Calu3 (cell line): ENCODE data around the gene SLC35A2. TPM values are rescaled to one million over a fixed set of nuclear protein-coding genes. Genes with fewer than 3 reads are reported as not detected.
A peak's percentile ranks its signal among the peaks of the same experiment; 100 is the strongest.

Experiments
- BruUV-seq: library from RNA; stranded (reverse); fragments of 400-500 nt; replicated peaks from 2 replicates; lab custom pipeline; 2021; lab: Mats Ljungman, UMichigan
- CTCF ChIA-PET: fragments of 300-600 bp; sonication (Branson Sonifier 250); formaldehyde crosslinking; loops from one replicate; lab custom pipeline; 2022; ENCODE audit warnings: antibody characterized with exemption; lab: Charles Lee
- DNase-seq: peaks from one replicate; pipeline ENCODE4 v3.0.0; 2022
- H3K27ac Mint-ChIP-seq: one replicate; pipeline ENCODE4 v1.8.0; 2022; ENCODE audit warnings: mixed read lengths; ENCODE audit not compliant: unreplicated experiment
- H3K27me3 Mint-ChIP-seq: one replicate; pipeline ENCODE4 v1.8.0; 2022; ENCODE audit warnings: mixed read lengths; ENCODE audit not compliant: unreplicated experiment
- H3K36me3 Mint-ChIP-seq: one replicate; pipeline ENCODE4 v1.8.0; 2022; ENCODE audit warnings: mild to moderate bottlenecking, moderate library complexity, mixed read lengths; ENCODE audit not compliant: insufficient read depth, unreplicated experiment
- H3K4me1 Mint-ChIP-seq: one replicate; pipeline ENCODE4 v1.8.0; 2022; ENCODE audit warnings: mild to moderate bottlenecking, low read depth, mixed read lengths; ENCODE audit not compliant: unreplicated experiment
- H3K4me3 Mint-ChIP-seq: one replicate; pipeline ENCODE4 v1.8.0; 2022; ENCODE audit warnings: mild to moderate bottlenecking, low read depth, moderate library complexity, mixed read lengths; ENCODE audit not compliant: unreplicated experiment
- H3K9me3 Mint-ChIP-seq: one replicate; pipeline ENCODE4 v1.8.0; 2022; ENCODE audit warnings: low read depth, mixed read lengths; ENCODE audit not compliant: unreplicated experiment
- intact Hi-C: fragments of 100-400 bp; cut with micrococcal nuclease; formaldehyde crosslinking; loops from one replicate; pipeline ENCODE4 v1.10.0; 2022; ENCODE audit not compliant: unreplicated experiment
- total RNA-seq: library from RNA; stranded (reverse); gene quantifications from 2 replicates; pipeline ENCODE4 v1.2.3, GENCODE V29; 2022
- TF ChIP-seq, protein P1 (sequence below): fragments of 200-600 bp; IDR thresholded peaks from one replicate; pipeline ENCODE4 v1.8.0; 2022; ENCODE audit warnings: antibody characterized with exemption; ENCODE audit not compliant: unreplicated experiment

The SLC35A2 gene
- total RNA-seq, 1 experiment from 2014 or later: 68.1 TPM

DNA sequence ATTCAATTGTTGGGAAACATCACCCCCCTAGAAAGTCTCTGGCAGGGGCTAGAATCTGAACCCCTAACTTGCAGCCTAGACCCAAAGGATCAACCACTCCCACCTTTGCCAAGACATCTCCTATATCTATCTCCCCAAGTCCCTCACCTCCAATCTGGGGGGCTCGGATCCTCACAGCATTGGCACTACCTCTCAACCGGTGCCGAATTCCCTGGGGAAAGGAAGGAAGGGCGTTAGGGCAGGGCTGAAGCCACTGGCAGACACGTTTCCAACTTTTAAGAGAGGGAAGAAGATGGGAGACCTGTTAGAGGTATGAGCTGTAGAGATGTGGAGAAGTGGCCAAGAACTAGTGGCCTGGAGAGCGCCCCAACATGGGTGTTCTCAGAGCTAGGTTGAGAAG lies 16.6 kb downstream of the SLC35A2 start:
- Mint-ChIP-seq H3K27me3 (no peaks in the 10 kb centered on the region), H3K36me3 (peaks cover 69% of the 10 kb centered on the region), H3K9me3 (no peaks in the 10 kb centered on the region), H3K27ac (no peak overlapping the region), H3K4me1 (peaks cover 13% of the 10 kb centered on the region), H3K4me3 (no peak overlapping the region)
- TF ChIP-seq, protein P1, sequence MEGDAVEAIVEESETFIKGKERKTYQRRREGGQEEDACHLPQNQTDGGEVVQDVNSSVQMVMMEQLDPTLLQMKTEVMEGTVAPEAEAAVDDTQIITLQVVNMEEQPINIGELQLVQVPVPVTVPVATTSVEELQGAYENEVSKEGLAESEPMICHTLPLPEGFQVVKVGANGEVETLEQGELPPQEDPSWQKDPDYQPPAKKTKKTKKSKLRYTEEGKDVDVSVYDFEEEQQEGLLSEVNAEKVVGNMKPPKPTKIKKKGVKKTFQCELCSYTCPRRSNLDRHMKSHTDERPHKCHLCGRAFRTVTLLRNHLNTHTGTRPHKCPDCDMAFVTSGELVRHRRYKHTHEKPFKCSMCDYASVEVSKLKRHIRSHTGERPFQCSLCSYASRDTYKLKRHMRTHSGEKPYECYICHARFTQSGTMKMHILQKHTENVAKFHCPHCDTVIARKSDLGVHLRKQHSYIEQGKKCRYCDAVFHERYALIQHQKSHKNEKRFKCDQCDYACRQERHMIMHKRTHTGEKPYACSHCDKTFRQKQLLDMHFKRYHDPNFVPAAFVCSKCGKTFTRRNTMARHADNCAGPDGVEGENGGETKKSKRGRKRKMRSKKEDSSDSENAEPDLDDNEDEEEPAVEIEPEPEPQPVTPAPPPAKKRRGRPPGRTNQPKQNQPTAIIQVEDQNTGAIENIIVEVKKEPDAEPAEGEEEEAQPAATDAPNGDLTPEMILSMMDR: no peak
- no peak for DNase-seq
- BruUV-seq: no TSS peak
- intact Hi-C loops: loop anchor here (5.0 to 10.0 kb wide), 2 partner anchors 60 to 133 kb away; partner anchors contain the start of genes GLOD5 and PCSK1N
- CTCF ChIA-PET: no interaction called here

DNA sequence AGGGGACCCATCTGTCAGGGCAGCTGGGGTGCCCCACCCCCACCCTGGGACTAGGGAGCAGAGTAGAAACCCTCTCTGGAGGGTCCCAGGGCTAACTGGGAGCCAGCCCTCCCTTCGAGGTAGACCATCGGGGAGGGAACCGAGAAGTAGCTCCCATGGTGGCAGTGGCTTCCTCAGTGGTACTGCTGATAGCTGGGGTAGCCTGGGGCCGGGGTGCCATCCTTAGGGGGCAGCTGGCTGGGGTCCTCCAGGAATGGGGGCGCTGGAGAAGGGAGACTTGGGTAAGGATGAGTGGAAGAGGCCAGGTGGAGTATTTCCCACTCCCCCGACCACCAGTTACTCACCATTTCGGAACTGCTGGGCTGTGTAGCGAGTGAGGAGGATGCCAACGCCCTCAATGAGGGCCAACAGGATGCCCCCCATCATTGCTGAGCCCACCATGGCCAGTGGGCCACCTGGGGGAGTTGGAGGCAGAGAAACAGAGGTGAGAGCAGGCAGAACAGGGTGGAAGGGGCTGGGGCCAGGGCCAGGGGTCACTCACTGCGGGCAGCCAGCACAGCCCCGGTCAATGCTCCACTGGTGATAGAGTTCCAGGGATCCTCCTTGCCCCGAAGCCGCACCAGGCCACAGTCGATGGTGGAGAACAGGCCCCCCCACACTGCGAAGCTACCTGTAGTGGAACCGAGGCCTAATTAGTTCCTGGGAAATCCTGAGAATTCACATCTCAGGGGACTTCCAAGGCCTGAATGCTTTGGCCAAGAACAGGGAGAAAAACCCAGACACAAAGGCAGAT lies 17.7 kb downstream of the SLC35A2 start:
- no peaks in the 10 kb centered on the region for H3K27me3 Mint-ChIP-seq
- no peak overlapping the region for H3K4me3 Mint-ChIP-seq
- H3K36me3 Mint-ChIP-seq: peaks cover 66% of the 10 kb centered on the region
- H3K27ac Mint-ChIP-seq: no peak overlapping the region
- CTCF ChIA-PET: no interaction called here
- DNase-seq: no peak
- TF ChIP-seq, protein P1: no peak
- intact Hi-C loops: loop anchor here (10.0 kb wide), 1 partner anchor 59 kb away; the partner anchor contains the start of gene PCSK1N
- H3K9me3 Mint-ChIP-seq: no peaks in the 10 kb centered on the region
- no TSS peak for BruUV-seq
- peaks cover 14% of the 10 kb centered on the region for H3K4me1 Mint-ChIP-seq

DNA sequence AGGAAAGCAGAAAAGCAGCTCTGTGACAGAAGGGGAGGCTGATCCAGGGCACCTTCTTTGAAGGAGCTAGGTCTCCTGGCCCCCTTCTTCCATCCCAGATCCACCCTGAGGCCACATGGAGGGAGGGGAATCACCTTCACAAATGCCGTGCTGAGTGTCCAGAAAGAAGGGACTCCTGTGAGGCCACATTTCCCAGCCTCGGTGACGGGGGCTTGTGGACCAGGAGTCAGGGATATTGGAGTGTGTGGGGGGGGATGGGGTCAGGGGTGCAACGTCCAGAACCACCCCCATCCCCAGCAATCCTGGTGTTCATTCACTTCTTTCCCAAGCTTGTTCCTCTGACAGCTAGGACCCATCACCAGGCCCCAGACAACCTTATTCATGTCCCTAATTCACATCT lies 18.6 kb downstream of the SLC35A2 start:
- Mint-ChIP-seq H3K27me3 (no peaks in the 10 kb centered on the region), H3K9me3 (no peaks in the 10 kb centered on the region), H3K4me1 (peaks cover 14% of the 10 kb centered on the region), H3K4me3 (no peak overlapping the region), H3K36me3 (peaks cover 57% of the 10 kb centered on the region), H3K27ac (no peak overlapping the region)
- DNase-seq: no peak
- CTCF ChIA-PET: no interaction called here
- intact Hi-C loops: loop anchor here (10.0 kb wide), 1 partner anchor 58 kb away; the partner anchor contains the start of gene PCSK1N
- TF ChIP-seq, protein P1: no peak
- no TSS peak for BruUV-seq

DNA sequence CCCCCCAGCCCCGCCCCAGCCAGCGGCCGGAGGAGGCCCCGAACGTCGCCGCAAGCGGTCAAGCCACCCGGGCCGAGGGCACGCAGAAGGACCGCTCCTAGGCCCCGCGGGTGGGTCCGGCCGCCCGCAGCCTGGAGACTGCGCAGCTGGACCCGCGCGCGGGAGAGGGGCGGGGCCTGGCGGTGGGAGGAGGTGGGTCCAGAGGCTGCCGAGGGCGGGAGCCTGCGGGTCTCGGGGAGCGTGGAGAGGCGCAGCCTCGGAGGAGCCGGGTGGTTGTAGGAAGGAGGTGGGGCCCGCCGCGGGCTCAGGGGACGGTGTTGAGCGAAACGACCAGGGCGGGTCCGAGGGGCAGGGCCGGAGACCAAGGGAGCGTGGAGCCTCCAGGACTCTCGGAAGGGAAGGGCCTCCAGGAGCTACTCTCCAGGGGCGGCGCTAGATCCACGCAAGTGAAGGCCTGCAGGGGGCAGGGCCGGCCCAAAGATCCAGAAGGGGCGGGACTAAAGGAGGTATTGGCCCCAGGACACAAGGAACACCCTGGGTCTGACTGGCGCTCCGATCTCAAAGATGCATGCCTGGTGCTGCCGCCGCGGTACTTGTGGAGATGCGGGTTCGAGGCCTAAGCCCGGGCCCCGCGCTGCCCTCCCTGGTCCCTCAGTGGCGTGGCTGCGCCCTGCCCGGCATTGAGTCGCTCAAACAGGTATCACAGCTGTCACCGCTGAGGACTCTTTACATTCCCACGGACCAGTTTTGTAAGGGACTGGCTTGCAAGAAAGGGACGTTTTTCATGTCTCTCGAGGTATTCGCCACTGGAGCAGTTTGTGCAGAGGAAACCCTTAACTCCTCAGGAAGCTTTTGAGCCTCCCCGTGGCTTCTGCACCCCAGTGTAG lies 19.8 kb downstream of the SLC35A2 start:
- no peaks in the 10 kb centered on the region for H3K27me3 Mint-ChIP-seq
- TF ChIP-seq, protein P1: no peak
- peak; percentile 87 for DNase-seq
- peaks cover 44% of the 10 kb centered on the region for H3K36me3 Mint-ChIP-seq
- H3K27ac Mint-ChIP-seq: no peak overlapping the region
- no peaks in the 10 kb centered on the region for H3K9me3 Mint-ChIP-seq
- BruUV-seq: no TSS peak
- peak overlapping the region; percentile 74 for H3K4me3 Mint-ChIP-seq
- CTCF ChIA-PET: interaction anchor here (0.7 to 1.5 kb wide), 5 partner anchors 9 to 68 kb away, joined by 3 to 4 read pairs (median 3); no protein-coding TSS in a partner anchor
- intact Hi-C loops: loop anchor here (10.0 kb wide), 1 partner anchor 57 kb away; the partner anchor contains the start of gene PCSK1N
- peaks cover 14% of the 10 kb centered on the region for H3K4me1 Mint-ChIP-seq
